Transverse colon (tissue), 3 donors: Measurements from ENCODE around the gene FHOD1.

Source experiments
- EP300 ChIP-seq: sonication (generic); formaldehyde crosslinking; IDR thresholded peaks from one replicate; pipeline ENCODE4 v1.6.1; 2017; ENCODE audit warnings: antibody characterized with exemption, low read depth
- POLR2A ChIP-seq: fragments of 450-650 bp; IDR thresholded peaks from one replicate; pipeline ENCODE4 v1.6.1; 2016; ENCODE audit warnings: antibody characterized with exemption, mild to moderate bottlenecking, moderate library complexity
- TF ChIP-seq, protein P1 (sequence below), 5 experiments: fragments of 200-600 bp in 3 of 5; fragments of 450-650 bp in 2 of 5; sonication (generic) in 3 of 5; IDR thresholded peaks; 1 replicate in 2 of 5; 2 replicates in 3 of 5; pipeline ENCODE4 v1.5.1; 2016 to 2017; ENCODE audit warnings: antibody characterized with exemption in 5 of 5, inconsistent platforms in 3 of 5, mild to moderate bottlenecking in 2 of 5, moderate library complexity in 1 of 5

DNA sequence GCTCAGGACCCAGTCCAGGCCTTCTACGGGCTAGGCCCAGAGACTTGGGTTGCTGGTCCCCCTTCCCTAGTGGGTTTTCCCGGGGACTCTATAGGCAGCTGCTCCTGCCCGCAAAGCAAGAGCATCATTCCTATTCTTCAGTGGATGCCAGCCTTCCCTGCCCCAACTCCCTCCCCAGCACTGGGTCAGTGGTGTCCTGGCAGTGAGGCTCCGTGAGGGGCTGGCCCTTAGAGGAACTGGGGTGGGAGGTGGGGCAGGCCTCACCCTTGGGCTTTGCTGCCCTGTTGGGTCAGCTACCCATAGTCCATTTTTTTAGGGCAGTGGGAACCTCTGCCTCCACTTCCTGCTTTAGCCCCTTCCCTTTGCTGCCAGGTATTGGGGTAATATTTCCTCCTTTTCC, 24.2 kb upstream of the FHOD1 start:
- TF ChIP-seq, protein P1, sequence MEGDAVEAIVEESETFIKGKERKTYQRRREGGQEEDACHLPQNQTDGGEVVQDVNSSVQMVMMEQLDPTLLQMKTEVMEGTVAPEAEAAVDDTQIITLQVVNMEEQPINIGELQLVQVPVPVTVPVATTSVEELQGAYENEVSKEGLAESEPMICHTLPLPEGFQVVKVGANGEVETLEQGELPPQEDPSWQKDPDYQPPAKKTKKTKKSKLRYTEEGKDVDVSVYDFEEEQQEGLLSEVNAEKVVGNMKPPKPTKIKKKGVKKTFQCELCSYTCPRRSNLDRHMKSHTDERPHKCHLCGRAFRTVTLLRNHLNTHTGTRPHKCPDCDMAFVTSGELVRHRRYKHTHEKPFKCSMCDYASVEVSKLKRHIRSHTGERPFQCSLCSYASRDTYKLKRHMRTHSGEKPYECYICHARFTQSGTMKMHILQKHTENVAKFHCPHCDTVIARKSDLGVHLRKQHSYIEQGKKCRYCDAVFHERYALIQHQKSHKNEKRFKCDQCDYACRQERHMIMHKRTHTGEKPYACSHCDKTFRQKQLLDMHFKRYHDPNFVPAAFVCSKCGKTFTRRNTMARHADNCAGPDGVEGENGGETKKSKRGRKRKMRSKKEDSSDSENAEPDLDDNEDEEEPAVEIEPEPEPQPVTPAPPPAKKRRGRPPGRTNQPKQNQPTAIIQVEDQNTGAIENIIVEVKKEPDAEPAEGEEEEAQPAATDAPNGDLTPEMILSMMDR (IDR thresholded peaks at IDR 0.05), result no peak
- TF ChIP-seq EP300 (no peak), POLR2A (no peak)
